Smooth muscle cell of the brain vasculature (primary cell): ENCODE data around the gene GABRR3.

Source experiments
- DNase-seq: peaks from one replicate; pipeline ENCODE4 v3.0.0-alpha.2; 2012; ENCODE audit warnings: low read depth, low spot score

GABRR3 gene

GRCh38 chr3:98035208-98035607 lies at the start of gene GABRR3:
TSS of gene GABRR3 (minus strand) at chr3:98035315. CDS start at chr3:98034987, 328 bp downstream.
- no peak for DNase-seq

GRCh38 chr3:98073486-98073885 lies 38.4 kb upstream of the GABRR3 start:
- DNase-seq, result no peak

- DNase-seq, result no peak
Measured at GRCh38 chr3:98070840-98071239, 35.7 kb upstream of the GABRR3 start.

GRCh38 chr3:98068824-98069223 lies 33.7 kb upstream of the GABRR3 start:
- DNase-seq, result no peak

GRCh38 chr3:98058244-98058960 lies 23.3 kb upstream of the GABRR3 start:
- no peak for DNase-seq

GRCh38 chr3:98057631-98058030 lies 22.5 kb upstream of the GABRR3 start:
- DNase-seq, result no peak

- DNase-seq, result no peak
Measured at GRCh38 chr3:98056035-98056434, 20.9 kb upstream of the GABRR3 start.

GRCh38 chr3:98049271-98049670 lies 14.2 kb upstream of the GABRR3 start:
- no peak for DNase-seq

- DNase-seq, result no peak
Measured at GRCh38 chr3:98048586-98048985, 13.5 kb upstream of the GABRR3 start.

GRCh38 chr3:98041350-98041749 lies 6.2 kb upstream of the GABRR3 start:
- DNase-seq, result no peak

- DNase-seq, result peak; percentile 71
Measured at GRCh38 chr3:98039322-98040024, 4.4 kb upstream of the GABRR3 start.

GRCh38 chr3:98038876-98039275 lies 3.8 kb upstream of the GABRR3 start:
- no peak for DNase-seq

GRCh38 chr3:98038286-98038685 lies 3.2 kb upstream of the GABRR3 start:
- DNase-seq, result no peak

- DNase-seq, result no peak
Measured at GRCh38 chr3:98034486-98034885, 629 bp downstream of the GABRR3 start.

GRCh38 chr3:98034036-98034435 lies 1.1 kb downstream of the GABRR3 start:
- no peak for DNase-seq

- no peak for DNase-seq
Measured at GRCh38 chr3:98032904-98033303, 2.2 kb downstream of the GABRR3 start.

- no peak for DNase-seq
Measured at GRCh38 chr3:98032265-98032664, 2.9 kb downstream of the GABRR3 start.

- no peak for DNase-seq
Measured at GRCh38 chr3:98029083-98029482, 6.0 kb downstream of the GABRR3 start.

GRCh38 chr3:98027085-98027446 lies 8.0 kb downstream of the GABRR3 start:
- DNase-seq, result no peak

GRCh38 chr3:98026425-98027084 lies 8.6 kb downstream of the GABRR3 start:
- DNase-seq, result no peak

GRCh38 chr3:98025392-98025945 lies 9.6 kb downstream of the GABRR3 start:
- no peak for DNase-seq
